ENCODE measurements around the gene DPP4. TPM values are rescaled to one million over a fixed set of nuclear protein-coding genes. Genes with fewer than 3 reads are reported as not detected.
"Not testable (repeated sequence)": the region's sequence is repeated elsewhere in the genome, so short reads cannot be mapped to it uniquely, and the experiment has no call there.

DPP4 gene
- total RNA-seq, 1 experiment from 2014 or later = 23.3 TPM

- intact Hi-C loops (cut with micrococcal nuclease) = no loop called here
- DNase-seq = no peak
- TF ChIP-seq EZH2 (IDR thresholded peaks at IDR 0.05; ENCODE audit: low read length, unreplicated experiment) (no peak), CTCF (conservative IDR thresholded peaks at IDR 0.05; ENCODE audit: low read depth, low read length) (no peak), EZH2phosphoT487 (IDR thresholded peaks at IDR 0.05; ENCODE audit: borderline replicate concordance, low read length) (no peak)
- no peak overlapping the region for H3K4me2 ChIP-seq (ENCODE audit: low read length)
- no peaks in the 10 kb centered on the region; the same call in 1 of the 2 replicates for H3K79me2 ChIP-seq (ENCODE audit: low read length)
- no peak overlapping the region for H3K4me3 ChIP-seq (ENCODE audit: low read length)
- no TSS peak for BruUV-seq (replicated peaks)
- H3K27me3 ChIP-seq (ENCODE audit: low read length) = no peaks in the 10 kb centered on the region
- ChIA-PET CTCF (no interaction called here), POLR2A (ENCODE audit: unreplicated experiment) (no interaction called here)
- H3K9me3 ChIP-seq (ENCODE audit: low read length) = no peaks in the 10 kb centered on the region
- H3K27ac ChIP-seq (ENCODE audit: low read length) = no peak overlapping the region
- no peak overlapping the region for H3K9ac ChIP-seq (ENCODE audit: low read length)
- H3K9me2 ChIP-seq (replicated peaks; ENCODE audit: low read length) = no peaks in the 10 kb centered on the region
- no peaks in the 10 kb centered on the region for H4K20me1 ChIP-seq (ENCODE audit: low read length)
- H2AFZ ChIP-seq (ENCODE audit: low read length) = no peak overlapping the region
- H3K36me3 ChIP-seq (ENCODE audit: low read depth, low read length) = no peaks in the 10 kb centered on the region
- no peaks in the 10 kb centered on the region for H3K4me1 ChIP-seq (ENCODE audit: insufficient read depth, low read length)
- ATAC-seq = no peak
- H3F3A ChIP-seq (ENCODE audit: low read length, unreplicated experiment) = no peaks in the 10 kb centered on the region
Measured at GRCh38 chr2:162050513-162050961, 23.5 kb downstream of the DPP4 start.

- intact Hi-C loops (cut with micrococcal nuclease); CTCF ChIA-PET; H3K36me3 ChIP-seq (ENCODE audit: low read depth, low read length); H2AFZ ChIP-seq (ENCODE audit: low read length); H3K4me3 ChIP-seq (ENCODE audit: low read length); H3K27ac ChIP-seq (ENCODE audit: low read length); BruUV-seq (replicated peaks); H4K20me1 ChIP-seq (ENCODE audit: low read length); H3K4me2 ChIP-seq (ENCODE audit: low read length); DNase-seq; H3F3A ChIP-seq (ENCODE audit: low read length, unreplicated experiment); H3K79me2 ChIP-seq (ENCODE audit: low read length); H3K9me2 ChIP-seq (replicated peaks; ENCODE audit: low read length); POLR2A ChIA-PET (ENCODE audit: unreplicated experiment); H3K9me3 ChIP-seq (ENCODE audit: low read length); H3K27me3 ChIP-seq (ENCODE audit: low read length); H3K9ac ChIP-seq (ENCODE audit: low read length); H3K4me1 ChIP-seq (ENCODE audit: insufficient read depth, low read length); ATAC-seq: not testable (repeated sequence)
Measured at GRCh38 chr2:162049089-162049488, 24.9 kb downstream of the DPP4 start.

GRCh38 chr2:162044586-162044985 is 29.4 kb downstream of the DPP4 start:
- no TSS peak for BruUV-seq (replicated peaks)
- no peaks in the 10 kb centered on the region for H3K9me3 ChIP-seq (ENCODE audit: low read length)
- H3K27ac ChIP-seq (ENCODE audit: low read length) = no peak overlapping the region
- no peak overlapping the region for H2AFZ ChIP-seq (ENCODE audit: low read length)
- H3K9ac ChIP-seq (ENCODE audit: low read length) = no peak overlapping the region
- ATAC-seq = peak; percentile 86
- ChIA-PET POLR2A (ENCODE audit: unreplicated experiment) (interaction anchor here (0.7 kb wide), 1 partner anchor 24 kb away, joined by 3 read pairs; no protein-coding TSS in a partner anchor), CTCF (no interaction called here)
- H3K4me1 ChIP-seq (ENCODE audit: insufficient read depth, low read length) = peaks cover 7% of the 10 kb centered on the region; the same call in 1 of the 2 replicates
- TF ChIP-seq EZH2phosphoT487 (IDR thresholded peaks at IDR 0.05; ENCODE audit: borderline replicate concordance, low read length) (no peak), EZH2 (IDR thresholded peaks at IDR 0.05; ENCODE audit: low read length, unreplicated experiment) (no peak), CTCF (conservative IDR thresholded peaks at IDR 0.05; ENCODE audit: low read depth, low read length) (no peak)
- no peak overlapping the region for H3K4me3 ChIP-seq (ENCODE audit: low read length)
- intact Hi-C loops (cut with micrococcal nuclease) = no loop called here
- no peaks in the 10 kb centered on the region for H3K9me2 ChIP-seq (replicated peaks; ENCODE audit: low read length)
- no peaks in the 10 kb centered on the region for H3F3A ChIP-seq (ENCODE audit: low read length, unreplicated experiment)
- H3K4me2 ChIP-seq (ENCODE audit: low read length) = no peak overlapping the region
- H4K20me1 ChIP-seq (ENCODE audit: low read length) = no peaks in the 10 kb centered on the region
- no peaks in the 10 kb centered on the region for H3K36me3 ChIP-seq (ENCODE audit: low read depth, low read length)
- no peaks in the 10 kb centered on the region for H3K27me3 ChIP-seq (ENCODE audit: low read length)
- DNase-seq = peak; percentile 67
- H3K79me2 ChIP-seq (ENCODE audit: low read length) = no peaks in the 10 kb centered on the region; the same call in 1 of the 2 replicates

Measured in PC-3 (cell line).